ENCODE data around the gene PPP2R2B. TPM values are rescaled to one million over a fixed set of nuclear protein-coding genes. Genes with fewer than 3 reads are reported as not detected.

PPP2R2B gene
- total and polyA plus RNA-seq, 2 donors (not counting 3 experiments of a cell fraction or from before 2014, with no cell fraction given): not detected

GRCh38 chr5:146628950-146629349 lies 249.6 kb downstream of the PPP2R2B start:
- H3K27ac ChIP-seq (ENCODE audit: insufficient read depth, low read depth, low read length): no peak overlapping the region
- H3K9me3 ChIP-seq (replicated peaks; ENCODE audit: control insufficient read depth, insufficient read depth, low read length): no peaks in the 10 kb centered on the region
- no peak overlapping the region for H3K4me3 ChIP-seq (replicated peaks in 1 of 3; ENCODE audit: insufficient read depth in 1 of 3, low read depth in 1 of 3, low read length in 3 of 3)
- intact Hi-C loops (cut with micrococcal nuclease): no loop called here
- no peak for FAIRE-seq
- no peak overlapping the region for H2AFZ ChIP-seq (ENCODE audit: low read depth, low read length)
- no TSS peak for BruUV-seq (replicated peaks)
- H3K9ac ChIP-seq (replicated peaks; ENCODE audit: extremely low read depth, insufficient read depth, low read length): no peak overlapping the region
- H3K79me2 ChIP-seq (ENCODE audit: control insufficient read depth, insufficient read depth, low read length): no peaks in the 10 kb centered on the region
- dilution Hi-C loops (cut with MboI; ENCODE audit: extremely low pct_ligation_motif_present, low sequenced_read_pairs): no loop called here
- H3K4me1 ChIP-seq (ENCODE audit: control insufficient read depth, extremely low read depth, insufficient read depth, low read length): no peaks in the 10 kb centered on the region
- H3K27me3 ChIP-seq (ENCODE audit: control insufficient read depth in 2 of 2, insufficient read depth in 2 of 2, low read length in 2 of 2): no peaks in the 10 kb centered on the region
- ChIA-PET POLR2A (no interaction called here), CTCF (interaction anchor here (1.0 kb wide), 1 partner anchor 337 kb away, joined by 3 read pairs; no protein-coding TSS in a partner anchor)
- TF ChIP-seq POLR2A (IDR thresholded peaks at IDR 0.05; ENCODE audit: low read depth, low read length) (no peak), POLR2AphosphoS5 (IDR thresholded peaks at IDR 0.05; ENCODE audit: insufficient read depth, low read depth, low read length) (no peak), MYC (IDR thresholded peaks at IDR 0.05; ENCODE audit: low read depth, low read length) (no peak), EZH2 (IDR thresholded peaks at IDR 0.05; ENCODE audit: borderline replicate concordance, low read depth, low read length, severe bottlenecking) (no peak), JUN (IDR thresholded peaks at IDR 0.05; ENCODE audit: borderline replicate concordance, insufficient read depth, insufficient read length, low read depth) (no peak), CTCF (IDR thresholded peaks at IDR 0.05; ENCODE audit: extremely low read depth in 1 of 2, insufficient read depth in 1 of 2, low read depth in 1 of 2, low read length in 2 of 2) (no peak), GATA2 (IDR thresholded peaks at IDR 0.05; ENCODE audit: insufficient read depth, insufficient read length, low read depth, low read length) (no peak), FOS (IDR thresholded peaks at IDR 0.05; ENCODE audit: borderline replicate concordance, insufficient read depth, low read length) (no peak)
- TF ChIP-seq, protein P1, sequence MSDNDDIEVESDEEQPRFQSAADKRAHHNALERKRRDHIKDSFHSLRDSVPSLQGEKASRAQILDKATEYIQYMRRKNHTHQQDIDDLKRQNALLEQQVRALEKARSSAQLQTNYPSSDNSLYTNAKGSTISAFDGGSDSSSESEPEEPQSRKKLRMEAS (IDR thresholded peaks at IDR 0.05; ENCODE audit: insufficient read depth, insufficient read length): no peak
- H3K9me1 ChIP-seq (replicated peaks; ENCODE audit: control insufficient read depth, extremely low read depth, insufficient read depth, low read length): no peaks in the 10 kb centered on the region
- no peaks in the 10 kb centered on the region for H3K36me3 ChIP-seq (ENCODE audit: control insufficient read depth in 2 of 2, extremely low read depth in 1 of 2, insufficient read depth in 2 of 2, low read length in 2 of 2)
- H3K4me2 ChIP-seq (ENCODE audit: insufficient read depth, low read length): no peak overlapping the region
- no peak for DNase-seq (ENCODE audit: low read depth, low spot score)
- no peaks in the 10 kb centered on the region for H4K20me1 ChIP-seq (replicated peaks; ENCODE audit: control insufficient read depth, extremely low read depth, insufficient read depth, low read length)
